Measurements from ENCODE around the gene ST6GALNAC4.

Gene ST6GALNAC4, protein sequence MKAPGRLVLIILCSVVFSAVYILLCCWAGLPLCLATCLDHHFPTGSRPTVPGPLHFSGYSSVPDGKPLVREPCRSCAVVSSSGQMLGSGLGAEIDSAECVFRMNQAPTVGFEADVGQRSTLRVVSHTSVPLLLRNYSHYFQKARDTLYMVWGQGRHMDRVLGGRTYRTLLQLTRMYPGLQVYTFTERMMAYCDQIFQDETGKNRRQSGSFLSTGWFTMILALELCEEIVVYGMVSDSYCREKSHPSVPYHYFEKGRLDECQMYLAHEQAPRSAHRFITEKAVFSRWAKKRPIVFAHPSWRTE

GRCh38 chr9:127916720-127917581 is at the start of gene ST6GALNAC4:
Gene ST6GALNAC4 (minus strand): TSS chr9:127917041. CDS start chr9:127916419, 622 bp downstream.
- peak within 1 kb of the TSS; percentile 75 for H3K4me3 ChIP-seq
- no peak for TF ChIP-seq EZH2 (IDR thresholded peaks at IDR 0.05)
- no peak for TF ChIP-seq FOXP2 (optimal IDR thresholded peaks at IDR 0.05; ENCODE audit: control extremely low read depth, extremely low read length, insufficient read depth)
- no peak; the same call in 1 of the 2 replicates for TF ChIP-seq POLR2AphosphoS5 (IDR thresholded peaks at IDR 0.05; ENCODE audit: borderline replicate concordance, low read depth, low read length)
- no peak within 1 kb of the TSS for H3K27ac ChIP-seq
- DNase-seq (ENCODE audit: low read depth, low spot score): no peak
- no peak within 1 kb of the TSS for H3K9ac ChIP-seq (ENCODE audit: insufficient read length)
- H3K36me3 ChIP-seq (ENCODE audit: insufficient read depth, low read length): no peaks in the 10 kb centered on the region
- H3K9me3 ChIP-seq (ENCODE audit: low read depth, low read length): no peaks in the 10 kb centered on the region

- peak overlapping the region; percentile 66 for H3K4me3 ChIP-seq
- H3K9me3 ChIP-seq (ENCODE audit: low read depth, low read length): no peaks in the 10 kb centered on the region
- DNase-seq (ENCODE audit: low read depth, low spot score): no peak
- TF ChIP-seq FOXP2 (optimal IDR thresholded peaks at IDR 0.05; ENCODE audit: control extremely low read depth, extremely low read length, insufficient read depth) (no peak), POLR2AphosphoS5 (IDR thresholded peaks at IDR 0.05; ENCODE audit: borderline replicate concordance, low read depth, low read length) (no peak), EZH2 (IDR thresholded peaks at IDR 0.05) (no peak)
- H3K27ac ChIP-seq: peak overlapping the region; percentile 99
- H3K9ac ChIP-seq (ENCODE audit: insufficient read length): peak overlapping the region; percentile 73
- H3K36me3 ChIP-seq (ENCODE audit: insufficient read depth, low read length): no peaks in the 10 kb centered on the region
Observed at GRCh38 chr9:127965953-127966352, 49.1 kb upstream of the ST6GALNAC4 start.

DNA sequence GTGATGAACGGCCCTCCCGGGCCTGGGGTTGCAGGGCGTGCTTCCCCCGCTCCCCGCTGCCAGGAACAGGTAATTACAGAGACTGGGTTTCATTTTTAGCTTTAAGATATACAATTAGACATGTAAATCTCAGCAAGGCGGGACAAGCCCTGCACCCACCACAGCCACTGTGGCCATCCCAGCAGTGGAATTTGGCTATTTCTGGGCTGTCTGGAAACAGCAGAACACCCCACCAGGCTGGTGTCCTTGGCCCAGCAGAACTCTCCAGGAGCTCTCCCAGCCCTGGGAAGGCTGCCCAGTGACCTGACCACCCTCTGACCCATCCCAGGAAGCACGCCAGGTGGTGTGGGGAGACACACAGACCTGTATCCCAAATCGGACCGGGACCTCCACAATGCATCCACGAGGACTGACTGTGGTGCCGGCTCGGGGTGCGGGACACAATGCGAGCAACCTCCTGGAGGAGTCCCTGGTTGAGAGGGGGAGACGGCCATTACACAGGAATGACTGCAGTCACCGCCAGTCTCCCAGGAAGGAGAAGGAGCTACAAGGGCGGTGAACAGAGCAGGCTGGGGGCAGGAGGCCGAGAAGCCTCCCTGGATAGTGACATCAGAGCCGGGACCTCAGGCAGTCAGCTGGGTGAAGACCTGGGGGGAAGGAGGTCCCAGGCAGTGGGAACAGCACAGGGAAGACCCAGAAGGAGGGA is 46.7 kb upstream of the ST6GALNAC4 start:
- Histone ChIP-seq H3K9me3 (ENCODE audit: low read depth, low read length) (no peaks in the 10 kb centered on the region), H3K27ac (peak overlapping the region; percentile 73), H3K9ac (ENCODE audit: insufficient read length) (no peak overlapping the region), H3K4me3 (no peak overlapping the region), H3K36me3 (ENCODE audit: insufficient read depth, low read length) (no peaks in the 10 kb centered on the region)
- no peak for DNase-seq (ENCODE audit: low read depth, low spot score)
- TF ChIP-seq POLR2AphosphoS5 (IDR thresholded peaks at IDR 0.05; ENCODE audit: borderline replicate concordance, low read depth, low read length) (no peak), EZH2 (IDR thresholded peaks at IDR 0.05) (no peak), FOXP2 (optimal IDR thresholded peaks at IDR 0.05; ENCODE audit: control extremely low read depth, extremely low read length, insufficient read depth) (no peak)

GRCh38 chr9:127963041-127963358 is 46.2 kb upstream of the ST6GALNAC4 start:
- Histone ChIP-seq H3K36me3 (ENCODE audit: insufficient read depth, low read length) (no peaks in the 10 kb centered on the region), H3K9me3 (ENCODE audit: low read depth, low read length) (no peaks in the 10 kb centered on the region), H3K4me3 (no peak overlapping the region), H3K27ac (peak overlapping the region; percentile 73), H3K9ac (ENCODE audit: insufficient read length) (no peak overlapping the region)
- DNase-seq (ENCODE audit: low read depth, low spot score): no peak
- TF ChIP-seq POLR2AphosphoS5 (IDR thresholded peaks at IDR 0.05; ENCODE audit: borderline replicate concordance, low read depth, low read length) (no peak), EZH2 (IDR thresholded peaks at IDR 0.05) (no peak), FOXP2 (optimal IDR thresholded peaks at IDR 0.05; ENCODE audit: control extremely low read depth, extremely low read length, insufficient read depth) (no peak)

DNA sequence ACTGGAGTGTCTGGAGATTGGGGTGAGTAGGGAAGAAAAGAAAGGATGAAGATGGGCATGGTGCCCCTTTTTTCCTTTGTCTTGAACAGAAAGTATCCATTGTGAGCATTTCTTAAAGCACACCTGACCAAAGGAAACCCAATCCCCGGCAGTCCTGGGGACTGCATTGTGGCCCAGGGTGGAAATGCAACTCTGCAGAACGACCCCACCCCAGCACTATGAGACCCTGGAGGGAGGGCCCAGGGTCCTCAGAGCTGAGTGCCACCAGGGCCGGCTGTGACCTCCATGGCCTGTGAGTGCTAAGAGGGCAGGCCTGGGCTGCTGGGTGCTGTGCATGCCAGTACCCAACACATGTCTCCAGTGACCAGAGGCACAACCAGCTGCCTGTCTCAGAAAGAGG is 45.4 kb upstream of the ST6GALNAC4 start:
- no peak overlapping the region for H3K9ac ChIP-seq (ENCODE audit: insufficient read length)
- DNase-seq (ENCODE audit: low read depth, low spot score): no peak
- TF ChIP-seq EZH2 (IDR thresholded peaks at IDR 0.05) (no peak), FOXP2 (optimal IDR thresholded peaks at IDR 0.05; ENCODE audit: control extremely low read depth, extremely low read length, insufficient read depth) (no peak), POLR2AphosphoS5 (IDR thresholded peaks at IDR 0.05; ENCODE audit: borderline replicate concordance, low read depth, low read length) (no peak)
- no peaks in the 10 kb centered on the region for H3K9me3 ChIP-seq (ENCODE audit: low read depth, low read length)
- no peaks in the 10 kb centered on the region for H3K36me3 ChIP-seq (ENCODE audit: insufficient read depth, low read length)
- H3K4me3 ChIP-seq: no peak overlapping the region
- peak overlapping the region; percentile 73; the same call in 1 of the 2 replicates for H3K27ac ChIP-seq

- no peaks in the 10 kb centered on the region for H3K36me3 ChIP-seq (ENCODE audit: insufficient read depth, low read length)
- H3K9ac ChIP-seq (ENCODE audit: insufficient read length): no peak overlapping the region
Observed at GRCh38 chr9:127961613-127962155, 44.8 kb upstream of the ST6GALNAC4 start.

GRCh38 chr9:127961155-127961490 is 44.3 kb upstream of the ST6GALNAC4 start:
- H3K4me3 ChIP-seq: no peak overlapping the region
- no peak for TF ChIP-seq EZH2 (IDR thresholded peaks at IDR 0.05)
- no peak for TF ChIP-seq POLR2AphosphoS5 (IDR thresholded peaks at IDR 0.05; ENCODE audit: borderline replicate concordance, low read depth, low read length)
- no peak for TF ChIP-seq FOXP2 (optimal IDR thresholded peaks at IDR 0.05; ENCODE audit: control extremely low read depth, extremely low read length, insufficient read depth)
- no peaks in the 10 kb centered on the region for H3K9me3 ChIP-seq (ENCODE audit: low read depth, low read length)
- no peaks in the 10 kb centered on the region for H3K36me3 ChIP-seq (ENCODE audit: insufficient read depth, low read length)
- H3K27ac ChIP-seq: no peak overlapping the region
- DNase-seq (ENCODE audit: low read depth, low spot score): no peak
- H3K9ac ChIP-seq (ENCODE audit: insufficient read length): no peak overlapping the region

More at GRCh38 chr9:127961613-127962155, 44.8 kb upstream of the ST6GALNAC4 start:
- no peak overlapping the region for H3K4me3 ChIP-seq
- no peaks in the 10 kb centered on the region for H3K9me3 ChIP-seq (ENCODE audit: low read depth, low read length)
- H3K27ac ChIP-seq: no peak overlapping the region
- TF ChIP-seq POLR2AphosphoS5 (IDR thresholded peaks at IDR 0.05; ENCODE audit: borderline replicate concordance, low read depth, low read length) (no peak), EZH2 (IDR thresholded peaks at IDR 0.05) (no peak), FOXP2 (optimal IDR thresholded peaks at IDR 0.05; ENCODE audit: control extremely low read depth, extremely low read length, insufficient read depth) (no peak)
- no peak for DNase-seq (ENCODE audit: low read depth, low spot score)

Measured in SK-N-MC (cell line).